K562 (cell line): ENCODE results near the gene ANKRD34A. TPM values are rescaled to one million over a fixed set of nuclear protein-coding genes. Genes with fewer than 3 reads are reported as not detected.

ENCODE experiments used
- ARID4B ChIP-seq: sonication (generic); formaldehyde crosslinking; IDR thresholded peaks from 2 replicates; pipeline ENCODE4 v1.8.0; 2022; ENCODE audit warnings: mild to moderate bottlenecking, missing genetic modification reagents
- CC2D1A ChIP-seq: fragments of 450-650 bp; IDR thresholded peaks from 2 replicates; pipeline ENCODE4 v1.6.1; 2017; ENCODE audit warnings: mild to moderate bottlenecking
- CREB3L1 ChIP-seq: fragments of 450-650 bp; IDR thresholded peaks from 2 replicates; pipeline ENCODE4 v1.6.1; 2014; ENCODE audit warnings: low read depth, mild to moderate bottlenecking, moderate library complexity, borderline replicate concordance
- CTCF ChIP-seq, 3 experiments: IDR thresholded peaks in 2 of 3; conservative IDR thresholded peaks in 1 of 3; 2 replicates each; pipeline ENCODE4 v1.5.1; 2011 to 2012; ENCODE audit warnings: low read length in 3 of 3, mild to moderate bottlenecking in 3 of 3, control low read depth in 2 of 3, improper control_type of control experiment in 1 of 3, inconsistent platforms in 1 of 3, low read depth in 1 of 3, mixed read lengths in 1 of 3, moderate library complexity in 1 of 3; ENCODE audit not compliant: insufficient read depth in 2 of 3
- EHMT2 ChIP-seq: fragments of 450-650 bp; IDR thresholded peaks from 2 replicates; pipeline ENCODE4 v1.6.1; 2018; ENCODE audit warnings: antibody characterized with exemption
- HDGF ChIP-seq: fragments of 450-650 bp; IDR thresholded peaks from 2 replicates; pipeline ENCODE4 v1.6.1; 2016
- MLX ChIP-seq, 2 experiments: fragments of 450-650 bp in 1 of 2; sonication (generic) in 1 of 2; formaldehyde crosslinking; conservative IDR thresholded peaks; 2 replicates each; pipeline versions ENCODE4 v1.4.0 to v1.8.1; 2020 to 2022; ENCODE audit warnings: mild to moderate bottlenecking in 1 of 2, missing genetic modification reagents in 1 of 2
- OTX1 ChIP-seq: fragments of 450-650 bp; formaldehyde crosslinking; IDR thresholded peaks from 2 replicates; pipeline ENCODE4 v1.4.0; 2022; ENCODE audit warnings: mild to moderate bottlenecking
- ZNF253 ChIP-seq: fragments of 250-450 bp; sonication (Bioruptor Pico); conservative IDR thresholded peaks from 2 replicates; pipeline ENCODE4 v1.6.1; 2021; ENCODE audit warnings: mild to moderate bottlenecking
- ZNF668 ChIP-seq: fragments of 250-450 bp; sonication (Bioruptor Pico); IDR thresholded peaks from 2 replicates; pipeline ENCODE4 v1.8.0; 2022; ENCODE audit warnings: mild to moderate bottlenecking, inconsistent platforms
- polyA plus RNA-seq, 8 experiments: library from polyadenylated mRNA; depleted of rRNA in 4 of 8; stranded (reverse) in 5 of 8; unstranded in 3 of 8; fragments of >200 nt; fragmentation: Nextera tagmentation in 2 of 8; fragmentation: Illumina TruSeq in 1 of 8; extraction: Ambion mirVana in 2 of 8; extraction: Trizol in 1 of 8; gene quantifications; 2 replicates each; pipeline versions ENCODE4 v1.2.1 to v1.2.3, GENCODE V29; 2011 to 2014; ENCODE audit warnings: inconsistent platforms in 1 of 8, missing spikeins in 1 of 8
- total RNA-seq, 7 experiments: library from RNA; depleted of rRNA in 6 of 7; stranded (reverse); fragments of >200 nt in 6 of 7; fragmentation: Illumina TruSeq in 2 of 7; extraction: Trizol in 2 of 7; gene quantifications; 2 replicates each; pipeline versions ENCODE4 v1.2.1 to v1.2.3, GENCODE V29; 2011 to 2021; ENCODE audit warnings: low replicate concordance in 1 of 7

ANKRD34A gene
- total and polyA plus RNA-seq, 9 of the 15 experiments (the other 6 are each of a cell fraction or from before 2014, with no cell fraction given) = 0.06 to 1.6 (median 0.43) TPM

GRCh38 chr1:145978854-145979745 is 14.7 kb upstream of the ANKRD34A start (continued):
- TF ChIP-seq CREB3L1 (no peak; the same call in 1 of the 2 replicates), EHMT2 (no peak), HDGF (peak; percentile 57; the same call in 1 of the 2 replicates), CTCF (IDR thresholded peaks at IDR 0.05 in 2 of 3, conservative IDR thresholded peaks at IDR 0.05 in 1 of 3; ENCODE audit: insufficient read depth in 2 of 3, low read depth in 1 of 3, low read length in 3 of 3) (peak; percentile 53 to 69 (median 54)), MLX (CRISPR knock-in tag; conservative IDR thresholded peaks at IDR 0.05) (peak; percentile 100), ARID4B (CRISPR knock-in tag) (0 out of 2 replicates have a peak, but pooled peaks have one; percentile 19), CC2D1A (peak; percentile 77), OTX1 (CRISPR knock-in tag) (no peak), ZNF668 (CRISPR knock-in tag) (peak; percentile 67; the same call in 1 of the 2 replicates), ZNF253 (no peak)
